ENCODE data around the gene ZNF536.

DNA sequence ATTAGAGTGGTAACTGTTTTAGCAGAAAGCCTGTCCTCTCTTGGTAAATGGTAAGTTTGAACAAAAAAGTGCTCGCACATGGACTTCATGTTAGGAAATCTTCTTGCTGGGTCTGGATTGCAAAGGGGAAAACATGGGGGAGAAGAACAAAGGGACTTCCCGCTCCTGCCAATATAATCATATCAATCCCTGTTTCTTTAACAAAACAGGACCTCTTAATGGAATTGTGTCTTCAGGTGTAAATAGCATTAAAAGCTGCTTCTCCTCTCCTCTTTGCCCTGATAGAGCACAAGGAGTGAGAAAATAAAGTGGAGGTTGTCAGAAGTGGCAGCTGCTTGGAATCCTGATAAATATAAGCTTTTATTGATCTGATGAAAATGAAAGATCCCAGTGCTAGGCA is 20.4 kb upstream of the ZNF536 start:
- no peak for TF ChIP-seq GATA3 (IDR thresholded peaks at IDR 0.05; ENCODE audit: low read depth, low read length)
- TF ChIP-seq GATA2 (IDR thresholded peaks at IDR 0.05; ENCODE audit: low read depth, low read length): no peak

Measured in SH-SY5Y (cell line).